GM10248 (cell line): ENCODE data around the gene B3GLCT.

Experiments used
- CTCF ChIA-PET: fragments of 300-600 bp; sonication (Branson Sonifier 250); formaldehyde crosslinking; extraction: SDS; loops from one replicate; lab custom pipeline; 2021; ENCODE audit warnings: antibody characterized with exemption; lab: Yijun Ruan, JAX
- POLR2A ChIA-PET: fragments of 350-650 bp; sonication (Branson Sonifier 250); formaldehyde crosslinking; extraction: SDS; loops from one replicate; lab custom pipeline; 2020; ENCODE audit warnings: antibody characterized with exemption; lab: Yijun Ruan, JAX
- DNase-seq: peaks from one replicate; pipeline ENCODE4 v3.0.0; 2012; ENCODE audit errors: extremely low spot score
- CTCF ChIP-seq: IDR thresholded peaks from 2 replicates; pipeline ENCODE4 v1.5.1; 2012; ENCODE audit warnings: mild to moderate bottlenecking, low read depth; ENCODE audit errors: extremely low read depth, missing control alignments, control extremely low read depth

B3GLCT gene

GRCh38 chr13:31351376-31351775 lies 151.6 kb downstream of the B3GLCT start:
- ChIA-PET POLR2A (no interaction called here), CTCF (interaction anchor here (1.8 kb wide), 1 partner anchor 24 kb away, joined by 5 read pairs; no protein-coding TSS in a partner anchor)
- no peak for DNase-seq
- no peak for TF ChIP-seq CTCF

- CTCF ChIA-PET = interaction anchor here (1.8 kb wide), 1 partner anchor 23 kb away, joined by 5 read pairs; no protein-coding TSS in a partner anchor
- DNase-seq = no peak
- no peak for TF ChIP-seq CTCF
- POLR2A ChIA-PET = no interaction called here
Observed at GRCh38 chr13:31352467-31352866, 152.7 kb downstream of the B3GLCT start.

- CTCF ChIA-PET = no interaction called here
- TF ChIP-seq CTCF = no peak
- no peak for DNase-seq
- POLR2A ChIA-PET = no interaction called here
Observed at GRCh38 chr13:31355001-31355400, 155.2 kb downstream of the B3GLCT start.

GRCh38 chr13:31356991-31357390 lies 157.2 kb downstream of the B3GLCT start:
- CTCF ChIA-PET = no interaction called here
- no peak for DNase-seq
- POLR2A ChIA-PET = no interaction called here
- no peak for TF ChIP-seq CTCF

- POLR2A ChIA-PET = no interaction called here
Observed at GRCh38 chr13:31357581-31357980, 157.8 kb downstream of the B3GLCT start.

GRCh38 chr13:31361673-31362072 lies 161.9 kb downstream of the B3GLCT start:
- DNase-seq = no peak
- TF ChIP-seq CTCF = no peak
- POLR2A ChIA-PET = no interaction called here
- CTCF ChIA-PET = interaction anchor here (1.2 kb wide), 1 partner anchor 194 kb away, joined by 3 read pairs; no protein-coding TSS in a partner anchor

More at GRCh38 chr13:31357581-31357980, 157.8 kb downstream of the B3GLCT start:
- CTCF ChIA-PET = no interaction called here
- TF ChIP-seq CTCF = no peak
- DNase-seq = no peak
